Spleen (tissue), 7 donors: ENCODE results near the gene SS18.

Source experiments
- CTCF ChIP-seq, 11 experiments: fragments of 200-600 bp in 7 of 11; fragments of 450-650 bp in 4 of 11; sonication (generic) in 4 of 11; IDR thresholded peaks in 8 of 11; conservative IDR thresholded peaks in 3 of 11; 1 replicate in 7 of 11; 2 replicates in 4 of 11; pipeline versions ENCODE4 v1.4.0 to v1.8.0; 2016 to 2021; ENCODE audit warnings: antibody characterized with exemption in 11 of 11, inconsistent platforms in 4 of 11, mild to moderate bottlenecking in 1 of 11
- POLR2A ChIP-seq, 3 donors: fragments of 450-650 bp; IDR thresholded peaks; one replicate each; pipeline ENCODE4 v1.5.1; 2017; ENCODE audit warnings: antibody characterized with exemption in 3 of 3, mild to moderate bottlenecking in 1 of 3
- POLR2AphosphoS5 ChIP-seq, 3 donors: sonication (generic); formaldehyde crosslinking; IDR thresholded peaks; one replicate each; pipeline ENCODE4 v1.5.1; 2017; ENCODE audit warnings: antibody characterized with exemption in 3 of 3
- donor health status: DM: no; HTN: no; CAD: no; lungs with moderate emphysema.
- donor health status: DM: no; HTN: no; CAD: no.
- donor health status: DM: no; HTN: no; CAD: no.

GRCh38 chr18:26034850-26035497 is 55.4 kb downstream of the SS18 start:
- no peak for TF ChIP-seq POLR2A (IDR thresholded peaks at IDR 0.05)
- TF ChIP-seq CTCF (IDR thresholded peaks at IDR 0.05 in 8 of 11, conservative IDR thresholded peaks at IDR 0.05 in 3 of 11): no peak
- no peak for TF ChIP-seq POLR2AphosphoS5 (IDR thresholded peaks at IDR 0.05)
